Tibial nerve (tissue), 4 donors: ENCODE measurements around the gene NOS3.

Experiments used
- CTCF ChIP-seq, 5 experiments: fragments of 200-600 bp in 3 of 5; fragments of 450-650 bp in 2 of 5; sonication (generic) in 3 of 5; IDR thresholded peaks; one replicate each; pipeline ENCODE4 v1.5.1; 2016 to 2019; ENCODE audit warnings: antibody characterized with exemption in 5 of 5, mild to moderate bottlenecking in 3 of 5, moderate library complexity in 2 of 5
- EP300 ChIP-seq, 2 donors: sonication (generic); formaldehyde crosslinking; IDR thresholded peaks; one replicate each; pipeline ENCODE4 v1.6.1; 2017; ENCODE audit warnings: antibody characterized with exemption in 2 of 2, mild to moderate bottlenecking in 1 of 2
- POLR2A ChIP-seq, 2 donors: fragments of 450-650 bp; IDR thresholded peaks; one replicate each; pipeline ENCODE4 v1.6.1; 2017; ENCODE audit warnings: antibody characterized with exemption in 2 of 2, mild to moderate bottlenecking in 2 of 2, moderate library complexity in 2 of 2

- TF ChIP-seq POLR2A (IDR thresholded peaks at IDR 0.05) (no peak), CTCF (IDR thresholded peaks at IDR 0.05) (no peak), EP300 (IDR thresholded peaks at IDR 0.05) (no peak)
These were observed 17.0 kb upstream of the NOS3 start for GRCh38 chr7:150973571-150974451.
